Skin of body (tissue), 2 donors: ENCODE measurements around the gene TOR1AIP1. TPM values are rescaled to one million over a fixed set of nuclear protein-coding genes. Genes with fewer than 3 reads are reported as not detected.
"Not testable (repeated sequence)": the region's sequence is repeated elsewhere in the genome, so short reads cannot be mapped to it uniquely, and the experiment has no call there.

Source experiments
- DNase-seq: peaks from one replicate; lab custom pipeline; 2025; lab: John Stamatoyannopoulos, UW
- total RNA-seq: library from RNA; depleted of rRNA; stranded (reverse); fragments of >200 nt; gene quantifications from one replicate; pipeline ENCODE4 v1.2.3, GENCODE V29; 2014

Gene TOR1AIP1
- total RNA-seq, 1 donor from 2014 or later: 48.8 TPM

- no peak for DNase-seq
Measured at GRCh38 chr1:179937668-179938254, 55.7 kb downstream of the TOR1AIP1 start.

GRCh38 chr1:179938752-179939151 is 56.7 kb downstream of the TOR1AIP1 start:
- no peak for DNase-seq

- no peak for DNase-seq
Measured at GRCh38 chr1:179939941-179940340, 57.9 kb downstream of the TOR1AIP1 start.

GRCh38 chr1:179941454-179941853 is 59.4 kb downstream of the TOR1AIP1 start:
- no peak for DNase-seq

GRCh38 chr1:179950651-179951050 is 68.6 kb downstream of the TOR1AIP1 start:
- no peak for DNase-seq

GRCh38 chr1:179951383-179952144 is 69.5 kb downstream of the TOR1AIP1 start:
- no peak for DNase-seq

GRCh38 chr1:179952186-179952585 is 70.1 kb downstream of the TOR1AIP1 start:
- DNase-seq: no peak

- no peak for DNase-seq
Measured at GRCh38 chr1:179953974-179954492, 71.9 kb downstream of the TOR1AIP1 start.

GRCh38 chr1:179954493-179955286 is 72.6 kb downstream of the TOR1AIP1 start, which contains the start of gene CEP350:
TSS of gene CEP350 (plus strand) at chr1:179954810. CDS start at chr1:179986182, 31,372 bp downstream.
- DNase-seq: peak; percentile 99

- DNase-seq: peak; percentile 17
Measured at GRCh38 chr1:179955287-179955680, 73.2 kb downstream of the TOR1AIP1 start.

GRCh38 chr1:179955731-179956130 is 73.6 kb downstream of the TOR1AIP1 start:
- DNase-seq: no peak

- DNase-seq: no peak
Measured at GRCh38 chr1:179958359-179958758, 76.3 kb downstream of the TOR1AIP1 start.

GRCh38 chr1:179962168-179962567 is 80.1 kb downstream of the TOR1AIP1 start:
- DNase-seq: not testable (repeated sequence)

GRCh38 chr1:179966551-179966950 is 84.5 kb downstream of the TOR1AIP1 start:
- no peak for DNase-seq

GRCh38 chr1:179968284-179968993 is 86.4 kb downstream of the TOR1AIP1 start:
- DNase-seq: no peak

GRCh38 chr1:179968994-179969919 is 87.2 kb downstream of the TOR1AIP1 start:
- no peak for DNase-seq
